A549 treated with DMSO at 1 μM for 4 hours (cell line): ENCODE measurements around the gene RBMX. TPM values are rescaled to one million over a fixed set of nuclear protein-coding genes. Genes with fewer than 3 reads are reported as not detected.

Experiments used
- total RNA-seq: library from RNA; stranded (reverse); fragments of 200-300 nt; extraction: Qiagen RNA extraction; gene quantifications from 5 replicates; pipeline ENCODE4 v1.2.3, GENCODE V29; 2022; ENCODE audit warnings: low read depth

Gene RBMX
- 228 to 332 TPM (median 238 TPM) in 5 replicates for total RNA-seq

GRCh38 chrX:136880452-136881013 is at the start of gene RBMX:
RBMX (minus strand) TSS chrX:136880725; CDS start chrX:136879427, 1,298 bp downstream.

Other genes with a start within 250 kb of the RBMX start
- gene CD40LG, start 232.6 kb downstream of the RBMX start, total RNA-seq = not detected in 5 replicates
- gene ARHGEF6, start 99.8 kb downstream of the RBMX start, total RNA-seq = 0.12 to 0.22 TPM (median 0.18 TPM) in 5 replicates
- gene GPR101, start 153.3 kb upstream of the RBMX start, total RNA-seq = not detected in 5 replicates